ENCODE results near the gene RFC4. TPM values are rescaled to one million over a fixed set of nuclear protein-coding genes. Genes with fewer than 3 reads are reported as not detected.
A peak's percentile ranks its signal among the peaks of the same experiment; 100 is the strongest.
"Not testable (repeated sequence)": the region's sequence is repeated elsewhere in the genome, so short reads cannot be mapped to it uniquely, and the experiment has no call there.

Gene RFC4
- polyA plus RNA-seq (ENCODE audit: insufficient read length in 12 of 12) = 10 to 100 TPM in 11 of 12 donors, not detected in 1; 16.7 to 46.8 (median 27.5) TPM
- long read RNA-seq, donor 1, partial matches to known transcripts = 6 of 8 reads
- long read RNA-seq, donor 1, other reads (novel, unspliced or antisense) = 0 of 8 reads
- long read RNA-seq, donor 2, transcript RFC4-201 (11 exons, 1,384 nt) = major isoform, 5 of 9 reads
- long read RNA-seq, donor 2, partial matches to known transcripts = 0 of 9 reads
- long read RNA-seq, donor 2, other reads (novel, unspliced or antisense) = 0 of 9 reads
- long read RNA-seq, donor 3, partial matches to known transcripts = 0 of 6 reads
- long read RNA-seq, donor 3, other reads (novel, unspliced or antisense) = 0 of 6 reads
- long read RNA-seq, donor 4, partial matches to known transcripts = 0 of 2 reads
- long read RNA-seq, donor 4, other reads (novel, unspliced or antisense) = 0 of 2 reads
- long read RNA-seq, donor 5, partial matches to known transcripts = 9 of 14 reads
- long read RNA-seq, donor 5, other reads (novel, unspliced or antisense) = 0 of 14 reads
- long read RNA-seq, donor 6, partial matches to known transcripts = 0 of 4 reads
- long read RNA-seq, donor 6, other reads (novel, unspliced or antisense) = 0 of 4 reads
- long read RNA-seq, donor 7, partial matches to known transcripts = 0 of 2 reads
- long read RNA-seq, donor 7, other reads (novel, unspliced or antisense) = 0 of 2 reads
- long read RNA-seq, donor 8, partial matches to known transcripts = 7 of 10 reads
- long read RNA-seq, donor 8, other reads (novel, unspliced or antisense) = 0 of 10 reads
- long read RNA-seq, donor 9, partial matches to known transcripts = 0 of 5 reads
- long read RNA-seq, donor 9, other reads (novel, unspliced or antisense) = 0 of 5 reads
- long read RNA-seq, donor 10, partial matches to known transcripts = 0 of 3 reads
- long read RNA-seq, donor 10, other reads (novel, unspliced or antisense) = 0 of 3 reads
- long read RNA-seq, donor 11, transcript RFC4-202 (11 exons, 1,448 nt) = minor isoform, 7 of 26 reads
- long read RNA-seq, donor 11, transcript RFC4-201 (11 exons, 1,384 nt) = major isoform, 10 of 26 reads
- long read RNA-seq, donor 11, partial matches to known transcripts = 8 of 26 reads
- long read RNA-seq, donor 11, other reads (novel, unspliced or antisense) = 0 of 26 reads

GRCh38 chr3:186806089-186807055, at the start of gene RFC4:
Gene RFC4, minus strand, starts transcription at chr3:186806482. Its CDS starts 1,769 bp downstream, at chr3:186804713.
- peak; percentile 86 for DNase-seq

- no peak for DNase-seq
These were observed 48.7 kb upstream of the RFC4 start for GRCh38 chr3:186854954-186855353.

GRCh38 chr3:186854146-186854545, 47.9 kb upstream of the RFC4 start:
- DNase-seq = no peak

- no peak for DNase-seq
These were observed 46.7 kb upstream of the RFC4 start for GRCh38 chr3:186852994-186853393.

GRCh38 chr3:186851835-186852234, 45.6 kb upstream of the RFC4 start:
- not testable (repeated sequence) for DNase-seq

GRCh38 chr3:186849374-186849975, 43.2 kb upstream of the RFC4 start:
- DNase-seq = no peak

GRCh38 chr3:186847437-186847836, 41.2 kb upstream of the RFC4 start:
- DNase-seq = no peak

- DNase-seq = no peak
These were observed 39.5 kb upstream of the RFC4 start for GRCh38 chr3:186845756-186846155.

- DNase-seq = no peak
These were observed 38.6 kb upstream of the RFC4 start for GRCh38 chr3:186844908-186845307.

GRCh38 chr3:186843039-186843432, 36.8 kb upstream of the RFC4 start:
- DNase-seq = no peak

- DNase-seq = no peak
These were observed 36.2 kb upstream of the RFC4 start, which contains the start of gene ADIPOQ for GRCh38 chr3:186842426-186843038. Gene ADIPOQ, plus strand, starts transcription at chr3:186842710. Its CDS starts 10,349 bp downstream, at chr3:186853059.

- DNase-seq = no peak
These were observed 35.3 kb upstream of the RFC4 start for GRCh38 chr3:186841620-186842019.

- DNase-seq = no peak
These were observed 33.8 kb upstream of the RFC4 start for GRCh38 chr3:186839874-186840641.

GRCh38 chr3:186832276-186832675, 26.0 kb upstream of the RFC4 start:
- no peak for DNase-seq

- DNase-seq = no peak
These were observed 25.5 kb upstream of the RFC4 start for GRCh38 chr3:186831798-186832197.

- no peak for DNase-seq
These were observed 22.1 kb upstream of the RFC4 start for GRCh38 chr3:186828340-186828739.

- DNase-seq = peak; percentile 78
These were observed 20.9 kb upstream of the RFC4 start for GRCh38 chr3:186826976-186827857.

GRCh38 chr3:186826410-186826975, 20.2 kb upstream of the RFC4 start:
- no peak for DNase-seq

Measured in muscle of arm (tissue), 14 donors.